HG02981 (cell line): ENCODE data around the gene HES5.
A peak's percentile ranks its signal among the peaks of the same experiment; 100 is the strongest.

Experiments used
- ATAC-seq: cut with Tn5 transposase; IDR thresholded peaks from one replicate; pipeline ENCODE4 v1.9.1; 2021; ENCODE audit warnings: mild to moderate bottlenecking, moderate library complexity; ENCODE audit not compliant: unreplicated experiment

Gene HES5

GRCh38 chr1:2547210-2548067 lies 17.4 kb upstream of the HES5 start:
- ATAC-seq, result peak; percentile 8

- ATAC-seq, result peak; percentile 31
Observed at GRCh38 chr1:2546515-2547209, 16.6 kb upstream of the HES5 start.

- peak; percentile 29 for ATAC-seq
Observed at GRCh38 chr1:2545754-2546514, 15.9 kb upstream of the HES5 start.

GRCh38 chr1:2544875-2545640 lies 15.0 kb upstream of the HES5 start:
- no peak for ATAC-seq

GRCh38 chr1:2544093-2544874 lies 14.2 kb upstream of the HES5 start:
- no peak for ATAC-seq

- no peak for ATAC-seq
Observed at GRCh38 chr1:2543543-2544092, 13.6 kb upstream of the HES5 start.

- no peak for ATAC-seq
Observed at GRCh38 chr1:2542246-2542915, 12.3 kb upstream of the HES5 start.

GRCh38 chr1:2541619-2542245 lies 11.7 kb upstream of the HES5 start:
- ATAC-seq, result no peak

GRCh38 chr1:2540816-2541492 lies 10.9 kb upstream of the HES5 start:
- no peak for ATAC-seq

GRCh38 chr1:2539312-2539907 lies 9.3 kb upstream of the HES5 start:
- no peak for ATAC-seq

GRCh38 chr1:2538872-2539271 lies 8.8 kb upstream of the HES5 start:
- ATAC-seq, result no peak

GRCh38 chr1:2538376-2538775 lies 8.3 kb upstream of the HES5 start:
- ATAC-seq, result no peak

GRCh38 chr1:2537784-2538115 lies 7.7 kb upstream of the HES5 start:
- no peak for ATAC-seq

- ATAC-seq, result no peak
Observed at GRCh38 chr1:2535981-2536380, 5.9 kb upstream of the HES5 start.

GRCh38 chr1:2535455-2535854 lies 5.4 kb upstream of the HES5 start:
- no peak for ATAC-seq

- no peak for ATAC-seq
Observed at GRCh38 chr1:2534687-2535441, 4.8 kb upstream of the HES5 start.

- no peak for ATAC-seq
Observed at GRCh38 chr1:2534315-2534686, 4.2 kb upstream of the HES5 start.
